ENCODE results near the gene ZMYND8. TPM values are rescaled to one million over a fixed set of nuclear protein-coding genes. Genes with fewer than 3 reads are reported as not detected.

Gene ZMYND8
- total RNA-seq, 4 donors from 2014 or later = 32.2 to 78.9 (median 54.4) TPM

DNA sequence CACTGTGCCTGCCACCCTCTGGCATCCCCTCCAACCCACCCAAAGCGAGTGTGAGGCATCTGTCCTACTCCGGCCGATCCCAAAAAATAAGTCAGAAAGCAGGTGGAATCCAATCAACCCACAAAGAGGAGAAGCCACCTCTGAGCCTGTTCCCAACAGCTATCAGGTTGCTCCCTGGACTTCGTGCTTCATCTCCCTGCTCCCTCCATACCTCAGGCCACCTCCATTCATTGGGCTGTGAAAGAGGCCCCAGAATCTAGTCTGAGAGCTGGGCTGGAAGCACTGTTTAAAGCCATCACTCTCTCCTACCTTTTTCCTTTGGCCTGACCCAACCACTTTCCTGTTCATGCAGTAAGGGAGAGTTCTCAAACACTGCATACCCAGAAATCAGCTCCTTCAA is 106.1 kb downstream of the ZMYND8 start:
- no peaks in the 10 kb centered on the region for H3K9me3 ChIP-seq
- H3K36me3 ChIP-seq = peaks cover 2 to 86% of the 10 kb centered on the region in 2 donors
- peaks cover 0 to 43% (median 9%) of the 10 kb centered on the region in 3 donors for H3K4me1 ChIP-seq
- ATAC-seq = no peak
- no peak overlapping the region for H3K27ac ChIP-seq
- TF ChIP-seq, protein P1, sequence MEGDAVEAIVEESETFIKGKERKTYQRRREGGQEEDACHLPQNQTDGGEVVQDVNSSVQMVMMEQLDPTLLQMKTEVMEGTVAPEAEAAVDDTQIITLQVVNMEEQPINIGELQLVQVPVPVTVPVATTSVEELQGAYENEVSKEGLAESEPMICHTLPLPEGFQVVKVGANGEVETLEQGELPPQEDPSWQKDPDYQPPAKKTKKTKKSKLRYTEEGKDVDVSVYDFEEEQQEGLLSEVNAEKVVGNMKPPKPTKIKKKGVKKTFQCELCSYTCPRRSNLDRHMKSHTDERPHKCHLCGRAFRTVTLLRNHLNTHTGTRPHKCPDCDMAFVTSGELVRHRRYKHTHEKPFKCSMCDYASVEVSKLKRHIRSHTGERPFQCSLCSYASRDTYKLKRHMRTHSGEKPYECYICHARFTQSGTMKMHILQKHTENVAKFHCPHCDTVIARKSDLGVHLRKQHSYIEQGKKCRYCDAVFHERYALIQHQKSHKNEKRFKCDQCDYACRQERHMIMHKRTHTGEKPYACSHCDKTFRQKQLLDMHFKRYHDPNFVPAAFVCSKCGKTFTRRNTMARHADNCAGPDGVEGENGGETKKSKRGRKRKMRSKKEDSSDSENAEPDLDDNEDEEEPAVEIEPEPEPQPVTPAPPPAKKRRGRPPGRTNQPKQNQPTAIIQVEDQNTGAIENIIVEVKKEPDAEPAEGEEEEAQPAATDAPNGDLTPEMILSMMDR (IDR thresholded peaks at IDR 0.05) = no peak
- no peak for TF ChIP-seq POLR2A (IDR thresholded peaks at IDR 0.05)
- TF ChIP-seq POLR2AphosphoS5 (IDR thresholded peaks at IDR 0.05) = no peak
- TF ChIP-seq EP300 (IDR thresholded peaks at IDR 0.05) = no peak
- WGBS, 2 donors (ENCODE audit: low coverage in 1 of 2) = 97 to 100% methylated on average over 1 to 3 of the region's 4 CpGs
- H3K4me3 ChIP-seq = no peak overlapping the region
- H3K27me3 ChIP-seq = no peaks in the 10 kb centered on the region

DNA sequence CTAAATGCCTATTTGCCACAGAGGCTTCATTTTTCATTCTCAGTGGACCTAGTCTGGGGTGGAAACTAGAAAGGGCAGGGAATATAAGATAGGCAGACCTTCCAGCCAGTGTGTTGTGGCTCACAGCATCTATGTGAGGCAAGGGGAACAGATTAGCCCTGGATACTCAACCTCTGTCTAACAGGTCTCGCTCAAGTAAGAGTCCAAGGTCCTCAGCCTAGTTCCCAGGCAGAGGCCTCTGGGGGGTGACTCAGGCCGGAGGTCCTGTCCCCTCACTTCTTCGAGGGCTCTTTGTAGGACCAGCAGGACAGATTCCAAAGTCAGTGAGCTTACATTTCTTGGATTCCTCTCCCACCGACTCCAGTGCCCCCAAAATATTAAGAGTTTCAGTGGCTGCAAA is 106.6 kb downstream of the ZMYND8 start:
- TF ChIP-seq EP300 (IDR thresholded peaks at IDR 0.05) (no peak), POLR2A (IDR thresholded peaks at IDR 0.05) (no peak), POLR2AphosphoS5 (IDR thresholded peaks at IDR 0.05) (no peak)
- TF ChIP-seq, protein P1 (IDR thresholded peaks at IDR 0.05) = no peak

GRCh38 chr20:47248448-47248966 is 108.0 kb downstream of the ZMYND8 start:
- H3K4me1 ChIP-seq = peaks cover 0 to 28% (median 0%) of the 10 kb centered on the region in 3 donors
- ATAC-seq = no peak
- no peak for TF ChIP-seq POLR2A (IDR thresholded peaks at IDR 0.05)
- TF ChIP-seq EP300 (IDR thresholded peaks at IDR 0.05) = no peak
- TF ChIP-seq, protein P1 (IDR thresholded peaks at IDR 0.05) = no peak
- no peak for TF ChIP-seq POLR2AphosphoS5 (IDR thresholded peaks at IDR 0.05)
- no peaks in the 10 kb centered on the region for H3K27me3 ChIP-seq
- H3K36me3 ChIP-seq = peaks cover 2 to 95% of the 10 kb centered on the region in 2 donors
- no peak overlapping the region for H3K4me3 ChIP-seq
- no peaks in the 10 kb centered on the region for H3K9me3 ChIP-seq
- no peak overlapping the region for H3K27ac ChIP-seq
- WGBS, 2 donors (ENCODE audit: low coverage in 1 of 2) = 87% methylated on average over 4 to 6 of the region's 6 CpGs

More for the DNA sequence above, 106.6 kb downstream of the ZMYND8 start:
- H3K4me1 ChIP-seq = peaks cover 0 to 42% (median 9%) of the 10 kb centered on the region in 3 donors
- peaks cover 2 to 88% of the 10 kb centered on the region in 2 donors for H3K36me3 ChIP-seq
- WGBS, 2 donors (ENCODE audit: low coverage in 1 of 2) = 75% methylated on average over 2 of the region's 4 CpGs; no CpG with 5 or more reads in 1 of the 2 donors
- H3K4me3 ChIP-seq = no peak overlapping the region
- no peaks in the 10 kb centered on the region for H3K27me3 ChIP-seq
- no peaks in the 10 kb centered on the region for H3K9me3 ChIP-seq
- H3K27ac ChIP-seq = no peak overlapping the region
- ATAC-seq = no peak

DNA sequence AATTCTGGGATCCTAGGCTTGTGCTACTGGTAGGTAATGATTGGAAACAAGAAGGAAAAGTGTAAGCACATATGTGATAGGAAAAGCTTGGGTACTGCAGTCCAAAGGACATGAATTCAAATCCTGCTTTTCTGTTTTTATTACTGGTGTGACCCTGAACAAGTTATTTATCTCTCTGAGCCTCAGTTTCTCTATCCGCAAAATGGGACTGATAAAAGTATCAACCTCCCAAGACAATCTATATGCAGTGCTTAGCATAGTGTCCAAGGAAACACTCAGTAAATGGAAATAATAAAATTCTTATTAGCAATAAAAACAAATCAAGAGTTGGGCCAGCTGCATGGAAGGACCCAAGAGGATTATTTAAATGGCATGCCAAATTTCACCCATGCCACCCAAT is 108.5 kb downstream of the ZMYND8 start:
- Histone ChIP-seq H3K27ac (no peak overlapping the region), H3K4me1 (peaks cover 0 to 26% (median 0%) of the 10 kb centered on the region in 3 donors), H3K4me3 (no peak overlapping the region), H3K9me3 (no peaks in the 10 kb centered on the region), H3K36me3 (peaks cover 2 to 90% of the 10 kb centered on the region in 2 donors), H3K27me3 (no peaks in the 10 kb centered on the region)
- no peak for ATAC-seq
- 100% methylated on average over 1 of the region's 1 CpG for WGBS, 2 donors (ENCODE audit: low coverage in 1 of 2)
- TF ChIP-seq POLR2AphosphoS5 (IDR thresholded peaks at IDR 0.05) (no peak), EP300 (IDR thresholded peaks at IDR 0.05) (no peak), POLR2A (IDR thresholded peaks at IDR 0.05) (no peak)
- TF ChIP-seq, protein P1 (IDR thresholded peaks at IDR 0.05) = no peak
